Adipocyte (in vitro differentiated cells): ENCODE measurements around the gene IL4R.
"Not testable (repeated sequence)": the region's sequence is repeated elsewhere in the genome, so short reads cannot be mapped to it uniquely, and the experiment has no call there.

Experiments
- DNase-seq: peaks from one replicate; pipeline ENCODE4 v3.0.0-alpha.2; 2015; ENCODE audit warnings: low read depth
- H3K27me3 ChIP-seq: replicated peaks from 2 replicates; pipeline ENCODE4 v1.7.0; 2013; ENCODE audit warnings: mild to moderate bottlenecking, low read length, moderate library complexity; ENCODE audit not compliant: control insufficient read depth, insufficient read depth
- H3K36me3 ChIP-seq: 2 replicates; pipeline ENCODE4 v1.7.0; 2013; ENCODE audit warnings: low read length, mild to moderate bottlenecking, moderate library complexity; ENCODE audit not compliant: control insufficient read depth, insufficient read depth, severe bottlenecking
- H3K4me1 ChIP-seq: 2 replicates; pipeline ENCODE4 v1.7.0; 2013; ENCODE audit warnings: mild to moderate bottlenecking, low read length, moderate library complexity; ENCODE audit not compliant: control insufficient read depth, insufficient read depth
- H3K4me3 ChIP-seq: 2 replicates; pipeline ENCODE4 v1.7.0; 2013; ENCODE audit warnings: mild to moderate bottlenecking, low read length, moderate library complexity
- H3K9ac ChIP-seq: 2 replicates; pipeline ENCODE4 v1.7.0; 2013; ENCODE audit warnings: mild to moderate bottlenecking, low read length, moderate library complexity
- H3K9me3 ChIP-seq: 2 replicates; pipeline ENCODE4 v1.7.0; 2013; ENCODE audit warnings: mild to moderate bottlenecking, low read length, moderate library complexity; ENCODE audit not compliant: control insufficient read depth

The IL4R gene

GRCh38 chr16:27273670-27274423, 39.9 kb upstream of the IL4R start:
- Histone ChIP-seq H3K27me3 (no peaks in the 10 kb centered on the region), H3K36me3 (no peaks in the 10 kb centered on the region), H3K4me3 (no peak overlapping the region), H3K9ac (no peak overlapping the region), H3K9me3 (no peaks in the 10 kb centered on the region), H3K4me1 (peaks cover 11% of the 10 kb centered on the region)
- no peak for DNase-seq

- H3K36me3 ChIP-seq, H3K27me3 ChIP-seq, H3K9me3 ChIP-seq, H3K9ac ChIP-seq, H3K4me3 ChIP-seq, DNase-seq: not testable (repeated sequence)
- peaks cover 10% of the 10 kb centered on the region for H3K4me1 ChIP-seq
Measured at GRCh38 chr16:27274424-27274874, 39.3 kb upstream of the IL4R start.

GRCh38 chr16:27275394-27275793, 38.4 kb upstream of the IL4R start:
- DNase-seq, result no peak
- H3K9ac ChIP-seq, result no peak overlapping the region
- peaks cover 9% of the 10 kb centered on the region for H3K4me1 ChIP-seq
- H3K36me3 ChIP-seq, result no peaks in the 10 kb centered on the region
- no peaks in the 10 kb centered on the region for H3K9me3 ChIP-seq
- no peaks in the 10 kb centered on the region for H3K27me3 ChIP-seq
- no peak overlapping the region for H3K4me3 ChIP-seq

- peaks cover 4% of the 10 kb centered on the region for H3K4me1 ChIP-seq
- H3K36me3 ChIP-seq, result no peaks in the 10 kb centered on the region
- H3K27me3 ChIP-seq, result no peaks in the 10 kb centered on the region
- no peak for DNase-seq
- H3K9ac ChIP-seq, result no peak overlapping the region
- H3K4me3 ChIP-seq, result no peak overlapping the region
- H3K9me3 ChIP-seq, result no peaks in the 10 kb centered on the region
Measured at GRCh38 chr16:27281243-27281642, 32.5 kb upstream of the IL4R start.

GRCh38 chr16:27284865-27285675, 28.7 kb upstream of the IL4R start:
- Histone ChIP-seq H3K4me1 (peaks cover 13% of the 10 kb centered on the region), H3K9me3 (no peaks in the 10 kb centered on the region), H3K9ac (no peak overlapping the region), H3K36me3 (no peaks in the 10 kb centered on the region), H3K4me3 (no peak overlapping the region), H3K27me3 (no peaks in the 10 kb centered on the region)
- no peak for DNase-seq

GRCh38 chr16:27285676-27286196, 28.0 kb upstream of the IL4R start:
- H3K4me3 ChIP-seq, result no peak overlapping the region
- no peak overlapping the region for H3K9ac ChIP-seq
- H3K27me3 ChIP-seq, result no peaks in the 10 kb centered on the region
- peaks cover 13% of the 10 kb centered on the region for H3K4me1 ChIP-seq
- no peaks in the 10 kb centered on the region for H3K9me3 ChIP-seq
- H3K36me3 ChIP-seq, result no peaks in the 10 kb centered on the region
- no peak for DNase-seq

- Histone ChIP-seq H3K9ac (peak overlapping the region; percentile 20), H3K9me3 (no peaks in the 10 kb centered on the region), H3K4me1 (peaks cover 13% of the 10 kb centered on the region), H3K27me3 (no peaks in the 10 kb centered on the region), H3K4me3 (no peak overlapping the region), H3K36me3 (no peaks in the 10 kb centered on the region)
- peak; percentile 72 for DNase-seq
Measured at GRCh38 chr16:27286451-27286850, 27.3 kb upstream of the IL4R start.

GRCh38 chr16:27287051-27287811, 26.5 kb upstream of the IL4R start:
- no peaks in the 10 kb centered on the region for H3K36me3 ChIP-seq
- DNase-seq, result no peak
- H3K9me3 ChIP-seq, result no peaks in the 10 kb centered on the region
- no peak overlapping the region for H3K4me3 ChIP-seq
- peak overlapping the region; percentile 20 for H3K9ac ChIP-seq
- H3K27me3 ChIP-seq, result no peaks in the 10 kb centered on the region
- H3K4me1 ChIP-seq, result peaks cover 13% of the 10 kb centered on the region

GRCh38 chr16:27287887-27288286, 25.9 kb upstream of the IL4R start:
- Histone ChIP-seq H3K9me3 (no peaks in the 10 kb centered on the region), H3K27me3 (no peaks in the 10 kb centered on the region), H3K9ac (no peak overlapping the region), H3K4me3 (no peak overlapping the region), H3K4me1 (peaks cover 13% of the 10 kb centered on the region), H3K36me3 (no peaks in the 10 kb centered on the region)
- no peak for DNase-seq

GRCh38 chr16:27288313-27288712, 25.5 kb upstream of the IL4R start:
- not testable (repeated sequence) for H3K4me3 ChIP-seq, DNase-seq, H3K27me3 ChIP-seq, H3K9ac ChIP-seq, H3K9me3 ChIP-seq, H3K36me3 ChIP-seq
- peaks cover 13% of the 10 kb centered on the region for H3K4me1 ChIP-seq

GRCh38 chr16:27289669-27290068, 24.1 kb upstream of the IL4R start:
- peaks cover 13% of the 10 kb centered on the region for H3K4me1 ChIP-seq
- H3K27me3 ChIP-seq, result no peaks in the 10 kb centered on the region
- H3K36me3 ChIP-seq, result no peaks in the 10 kb centered on the region
- no peak overlapping the region for H3K9ac ChIP-seq
- no peak for DNase-seq
- no peak overlapping the region for H3K4me3 ChIP-seq
- no peaks in the 10 kb centered on the region for H3K9me3 ChIP-seq
